AG04449 (cell line): ENCODE results near the gene VAPA.

Experiments used
- CTCF ChIA-PET: fragments of 350-600 bp; formaldehyde crosslinking; extraction: SDS; loops from one replicate; lab custom pipeline; 2021; ENCODE audit warnings: antibody characterized with exemption; lab: Yijun Ruan, JAX
- POLR2A ChIA-PET: fragments of 400-600, 350-600 bp; formaldehyde crosslinking; extraction: SDS; loops from one replicate; lab custom pipeline; 2020; ENCODE audit warnings: antibody characterized with exemption, inconsistent platforms; lab: Yijun Ruan, JAX
- DNase-seq: peaks from one replicate; pipeline ENCODE4 v3.0.0-alpha.2; 2010; ENCODE audit warnings: low read depth, low spot score
- H3K4me3 ChIP-seq: 2 replicates; pipeline ENCODE4 v1.5.1; 2011; ENCODE audit warnings: low read depth, mild to moderate bottlenecking, control low read depth, low read length
- TF ChIP-seq, protein P1 (sequence below): IDR thresholded peaks from one replicate; pipeline ENCODE4 v1.5.1; 2011; ENCODE audit warnings: mild to moderate bottlenecking, moderate library complexity, low read length, control low read depth, inconsistent platforms; ENCODE audit not compliant: insufficient read depth; ENCODE audit errors: missing control alignments

The VAPA gene

DNA sequence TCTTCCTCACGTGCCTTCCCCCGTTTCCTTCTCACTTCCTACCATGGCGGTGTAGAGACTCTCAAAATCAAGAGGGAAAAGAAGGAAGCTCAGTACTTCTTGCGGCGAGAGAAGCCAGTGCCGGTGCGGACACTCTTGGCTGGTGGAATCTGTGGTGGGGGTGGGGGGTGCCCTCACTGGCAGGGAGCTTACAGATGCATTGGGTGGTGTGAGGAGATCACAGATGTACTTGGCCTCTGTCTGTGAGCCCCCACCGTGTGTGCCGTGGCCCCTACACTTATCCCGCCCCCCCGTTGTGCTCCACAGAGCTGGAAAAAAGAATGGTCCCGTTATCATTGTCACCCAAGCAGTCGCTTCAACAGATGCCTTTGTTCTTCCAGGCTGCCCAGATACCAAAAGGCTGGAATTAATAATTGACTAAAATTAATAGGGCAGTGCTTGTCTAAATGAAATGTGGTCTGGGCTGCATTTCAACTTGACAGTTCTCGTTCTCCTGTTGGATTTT, 79.8 kb downstream of the VAPA start:
- CTCF ChIA-PET = interaction anchor here (0.7 to 1.1 kb wide), 2 partner anchors 13 to 527 kb away, joined by 3 read pairs; no protein-coding TSS in a partner anchor

DNA sequence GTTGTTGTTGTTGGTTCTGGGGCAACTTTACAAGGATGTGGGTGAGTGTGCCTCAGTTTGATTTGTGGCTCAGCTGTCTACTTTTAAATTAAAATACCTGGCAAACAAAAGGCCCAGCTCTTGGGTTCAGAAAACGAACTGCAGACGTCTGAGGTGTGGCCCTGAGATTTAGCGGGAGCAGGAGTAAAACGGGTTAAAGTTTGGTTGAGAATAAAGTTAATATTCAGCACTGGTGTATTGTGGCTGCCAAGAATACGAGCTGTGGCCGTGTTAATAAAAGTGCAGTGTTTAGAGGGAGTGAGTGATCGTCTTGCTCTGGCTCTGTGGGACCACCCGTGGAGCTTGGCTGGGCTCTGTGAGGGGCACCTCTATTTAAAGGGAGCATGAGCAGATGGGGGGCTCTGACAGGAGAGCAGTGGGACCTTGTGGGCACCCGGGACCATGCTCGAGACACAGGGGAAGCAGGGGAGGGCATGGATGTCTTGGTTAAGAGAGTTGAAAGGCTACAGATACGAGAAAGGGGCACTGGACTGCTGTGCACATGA, 80.3 kb downstream of the VAPA start:
- no peak overlapping the region for H3K4me3 ChIP-seq
- POLR2A ChIA-PET = no interaction called here
- TF ChIP-seq, protein P1, sequence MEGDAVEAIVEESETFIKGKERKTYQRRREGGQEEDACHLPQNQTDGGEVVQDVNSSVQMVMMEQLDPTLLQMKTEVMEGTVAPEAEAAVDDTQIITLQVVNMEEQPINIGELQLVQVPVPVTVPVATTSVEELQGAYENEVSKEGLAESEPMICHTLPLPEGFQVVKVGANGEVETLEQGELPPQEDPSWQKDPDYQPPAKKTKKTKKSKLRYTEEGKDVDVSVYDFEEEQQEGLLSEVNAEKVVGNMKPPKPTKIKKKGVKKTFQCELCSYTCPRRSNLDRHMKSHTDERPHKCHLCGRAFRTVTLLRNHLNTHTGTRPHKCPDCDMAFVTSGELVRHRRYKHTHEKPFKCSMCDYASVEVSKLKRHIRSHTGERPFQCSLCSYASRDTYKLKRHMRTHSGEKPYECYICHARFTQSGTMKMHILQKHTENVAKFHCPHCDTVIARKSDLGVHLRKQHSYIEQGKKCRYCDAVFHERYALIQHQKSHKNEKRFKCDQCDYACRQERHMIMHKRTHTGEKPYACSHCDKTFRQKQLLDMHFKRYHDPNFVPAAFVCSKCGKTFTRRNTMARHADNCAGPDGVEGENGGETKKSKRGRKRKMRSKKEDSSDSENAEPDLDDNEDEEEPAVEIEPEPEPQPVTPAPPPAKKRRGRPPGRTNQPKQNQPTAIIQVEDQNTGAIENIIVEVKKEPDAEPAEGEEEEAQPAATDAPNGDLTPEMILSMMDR = no peak
- CTCF ChIA-PET = interaction anchor here (0.7 to 1.1 kb wide), 2 partner anchors 12 to 526 kb away, joined by 3 read pairs; no protein-coding TSS in a partner anchor
- DNase-seq = no peak

More for the DNA sequence above, 79.8 kb downstream of the VAPA start:
- TF ChIP-seq, protein P1 = no peak
- POLR2A ChIA-PET = no interaction called here
- no peak for DNase-seq
- H3K4me3 ChIP-seq = no peak overlapping the region

DNA sequence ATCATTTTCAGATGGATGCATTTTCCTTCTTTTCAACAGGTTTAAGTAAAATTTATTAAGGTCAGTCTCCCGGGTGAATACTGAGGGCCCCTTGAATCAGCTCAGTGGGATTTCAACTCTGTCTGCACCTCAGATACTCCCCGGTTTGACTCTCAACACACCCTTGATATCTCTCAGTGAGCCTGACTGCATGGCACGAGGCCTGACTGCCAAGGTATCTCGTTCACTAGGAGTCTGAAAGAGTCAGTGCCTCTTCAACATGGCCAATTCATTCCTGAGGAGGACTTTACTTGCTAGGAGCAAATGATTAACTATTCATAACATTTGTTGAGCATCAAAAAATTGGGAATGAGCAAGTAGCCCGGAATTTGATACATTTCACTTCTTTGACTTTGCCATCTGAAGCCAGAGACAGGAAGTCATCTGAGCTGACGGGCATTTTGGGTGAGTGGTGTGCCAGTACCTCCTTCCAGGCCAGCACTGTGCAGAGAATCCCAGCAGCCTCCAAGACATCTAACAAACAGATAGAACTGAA, 81.0 kb downstream of the VAPA start:
- TF ChIP-seq, protein P1 = no peak
- no peak overlapping the region for H3K4me3 ChIP-seq
- DNase-seq = no peak
- POLR2A ChIA-PET = no interaction called here
- CTCF ChIA-PET = interaction anchor here (1.1 to 3.5 kb wide), 2 partner anchors 12 to 24 kb away, joined by 3 to 13 read pairs; no protein-coding TSS in a partner anchor

DNA sequence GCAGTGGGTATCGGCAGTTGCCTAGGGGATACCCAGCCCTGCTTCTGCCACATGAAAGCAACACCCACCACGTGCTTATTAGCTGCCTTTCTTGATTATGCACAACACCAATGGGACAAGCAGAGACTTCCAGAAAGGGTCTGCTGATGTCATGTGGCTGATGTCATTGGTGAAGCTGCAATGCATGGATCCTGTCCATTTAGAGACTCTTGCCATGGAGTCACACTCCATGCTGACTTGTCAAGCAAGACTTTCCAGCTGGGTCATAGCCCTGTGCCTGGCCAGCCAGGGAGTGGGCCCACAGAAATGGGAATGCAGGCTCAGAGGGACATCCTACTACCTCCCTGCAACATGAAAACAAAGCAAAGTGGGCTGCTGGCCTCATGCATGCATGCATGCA, 81.8 kb downstream of the VAPA start:
- no peak overlapping the region for H3K4me3 ChIP-seq
- CTCF ChIA-PET = interaction anchor here (0.7 to 3.5 kb wide), 2 partner anchors 24 to 462 kb away, joined by 3 to 13 read pairs; no protein-coding TSS in a partner anchor
- TF ChIP-seq, protein P1 = no peak
- POLR2A ChIA-PET = no interaction called here
- no peak for DNase-seq

DNA sequence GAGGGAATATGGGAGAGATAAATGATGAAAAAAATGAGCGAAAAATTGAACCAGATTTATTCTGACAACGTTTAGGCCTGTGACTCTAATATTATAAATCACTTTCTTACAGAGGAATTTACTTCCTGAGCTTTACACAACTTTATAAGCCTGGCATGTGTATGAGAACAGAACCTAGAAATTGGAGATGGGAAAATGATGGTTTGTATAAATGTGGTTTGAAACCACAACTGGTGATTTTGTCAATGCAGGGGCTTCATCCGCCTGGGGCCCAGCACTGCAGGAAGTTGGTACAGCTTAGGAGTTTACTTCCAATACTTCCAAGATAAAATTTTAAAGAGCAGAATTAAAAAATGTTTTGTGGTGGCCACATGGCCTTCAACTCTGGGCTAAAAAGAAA, 82.3 kb downstream of the VAPA start:
- CTCF ChIA-PET = interaction anchor here (0.7 to 3.5 kb wide), 2 partner anchors 25 to 462 kb away, joined by 3 to 13 read pairs; no protein-coding TSS in a partner anchor
- DNase-seq = no peak
- TF ChIP-seq, protein P1 = no peak
- H3K4me3 ChIP-seq = no peak overlapping the region
- POLR2A ChIA-PET = no interaction called here

DNA sequence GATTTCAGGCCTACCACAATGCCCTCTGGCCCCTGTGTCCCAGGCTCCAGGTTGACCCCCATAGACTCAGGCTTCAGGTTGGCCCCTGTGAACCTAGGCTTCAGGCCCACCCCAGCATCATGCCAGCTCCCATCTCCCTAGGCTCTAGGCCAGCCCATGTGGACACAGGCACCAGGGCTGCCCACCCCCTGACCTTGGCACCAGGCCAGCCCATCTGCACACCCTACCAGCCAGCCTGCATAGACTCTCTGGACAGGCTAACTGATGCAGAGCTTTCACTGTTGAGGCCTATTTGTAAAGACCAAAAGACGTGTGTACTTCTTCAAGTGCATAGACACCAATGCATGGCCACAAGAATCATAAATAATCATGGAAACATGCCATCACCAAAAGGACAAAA, 83.9 kb downstream of the VAPA start:
- TF ChIP-seq, protein P1 = no peak
- H3K4me3 ChIP-seq = no peak overlapping the region
- no peak for DNase-seq
- ChIA-PET POLR2A (no interaction called here), CTCF (interaction anchor here (1.0 to 3.5 kb wide), 2 partner anchors 26 to 522 kb away, joined by 3 to 13 read pairs; no protein-coding TSS in a partner anchor)
